ENCODE data around the gene CEMIP2.

DNA sequence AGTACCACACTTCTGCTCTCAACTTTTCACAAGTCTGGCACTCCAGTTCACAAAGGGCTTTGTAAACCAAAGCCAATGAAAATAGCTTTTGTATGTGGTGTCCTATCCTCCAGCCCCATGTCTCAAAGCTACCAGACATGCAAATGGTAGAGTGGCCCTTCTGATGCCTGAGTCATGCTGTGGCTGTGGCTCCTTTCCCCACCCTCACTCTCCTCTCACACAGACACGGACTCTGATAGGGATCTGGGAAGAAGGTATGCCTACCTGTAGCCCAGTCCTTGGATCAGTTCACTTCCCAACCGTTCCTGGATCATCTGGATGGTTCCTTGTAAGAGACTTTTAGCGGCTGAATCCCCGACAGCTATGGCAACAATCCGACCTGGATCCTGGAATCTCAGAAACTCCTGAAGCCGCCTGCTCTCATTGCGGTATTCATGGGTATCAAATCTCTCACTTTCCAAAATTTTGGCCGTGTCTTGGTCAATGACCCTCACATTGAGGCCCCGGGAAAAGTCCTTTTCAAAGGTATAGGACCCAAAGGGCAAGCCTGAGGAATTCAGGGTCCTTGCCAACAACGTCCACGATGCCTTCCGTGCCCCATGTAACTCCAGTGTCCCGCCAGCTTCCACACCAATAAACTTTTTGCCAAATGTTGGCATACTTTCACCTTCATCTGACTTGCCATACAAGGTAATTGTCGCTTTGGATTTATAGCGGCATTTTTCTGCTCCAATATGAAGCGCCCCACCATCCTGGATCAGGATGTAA is 23.4 kb downstream of the CEMIP2 start:
- TF ChIP-seq POLR2A (IDR thresholded peaks at IDR 0.05; ENCODE audit: low read length): no peak
- no peak for TF ChIP-seq GATA1 (IDR thresholded peaks at IDR 0.05; ENCODE audit: low read depth, low read length)

Measured in erythroblast (primary cell).